Left renal cortex interstitium (tissue), 4 donors: ENCODE data around the gene ASPG. TPM values are rescaled to one million over a fixed set of nuclear protein-coding genes. Genes with fewer than 3 reads are reported as not detected.

Experiments
- DNase-seq, 4 donors: peaks; one replicate each; pipeline ENCODE4 v3.0.0-alpha.2; 2013; ENCODE audit warnings: low read depth in 4 of 4, low spot score in 2 of 4, missing footprints in 1 of 4
- polyA plus RNA-seq, 4 donors: library from polyadenylated mRNA; unstranded; fragments of 120-200 nt; gene quantifications; one replicate each; pipeline ENCODE4 v1.2.1, GENCODE V29; 2013; ENCODE audit not compliant: insufficient read length in 4 of 4

The ASPG gene
- 10 to 100 TPM; 13.0 to 17.1 (median 15.7) TPM for polyA plus RNA-seq

- DNase-seq = no peak
These were observed at the start of gene ASPG for GRCh38 chr14:104085032-104085888. Gene ASPG (plus strand): TSS chr14:104085700. CDS start chr14:104085771, 71 bp downstream.

- no peak for DNase-seq
These were observed 49.3 kb upstream of the ASPG start for GRCh38 chr14:104036212-104036611.

- DNase-seq = no peak
These were observed 48.4 kb upstream of the ASPG start for GRCh38 chr14:104037074-104037473.

GRCh38 chr14:104037903-104038302 is 47.6 kb upstream of the ASPG start:
- no peak for DNase-seq

- no peak for DNase-seq
These were observed 46.3 kb upstream of the ASPG start for GRCh38 chr14:104039214-104039613.

- no peak for DNase-seq
These were observed 45.0 kb upstream of the ASPG start for GRCh38 chr14:104040539-104040938.

- DNase-seq = no peak
These were observed 43.9 kb upstream of the ASPG start for GRCh38 chr14:104041430-104042104.

- DNase-seq = no peak
These were observed 41.5 kb upstream of the ASPG start for GRCh38 chr14:104044016-104044415.

- DNase-seq = no peak
These were observed 37.7 kb upstream of the ASPG start for GRCh38 chr14:104047761-104048160.

- DNase-seq = no peak
These were observed 36.6 kb upstream of the ASPG start for GRCh38 chr14:104048758-104049507.

GRCh38 chr14:104049576-104050240 is 35.8 kb upstream of the ASPG start:
- DNase-seq = no peak

- no peak for DNase-seq
These were observed 34.2 kb upstream of the ASPG start for GRCh38 chr14:104051092-104051813.

GRCh38 chr14:104054222-104054905 is 31.1 kb upstream of the ASPG start:
- no peak for DNase-seq

GRCh38 chr14:104062281-104062680 is 23.2 kb upstream of the ASPG start:
- DNase-seq = no peak

GRCh38 chr14:104064003-104064402 is 21.5 kb upstream of the ASPG start:
- no peak for DNase-seq

GRCh38 chr14:104066279-104066678 is 19.2 kb upstream of the ASPG start:
- DNase-seq = no peak

- DNase-seq = no peak
These were observed 18.7 kb upstream of the ASPG start for GRCh38 chr14:104066719-104067295.

GRCh38 chr14:104069541-104069940 is 16.0 kb upstream of the ASPG start:
- DNase-seq = no peak

GRCh38 chr14:104072586-104072985 is 12.9 kb upstream of the ASPG start:
- DNase-seq = no peak
